ENCODE results near the gene PIAS2.
"Not testable (repeated sequence)": the region's sequence is repeated elsewhere in the genome, so short reads cannot be mapped to it uniquely, and the experiment has no call there.

Gene PIAS2

GRCh38 chr18:46843372-46843771 is 73.9 kb downstream of the PIAS2 start:
- H3K4me3 ChIP-seq (ENCODE audit: low read depth, low read length): no peak overlapping the region
- DNase-seq (ENCODE audit: low read depth): no peak

GRCh38 chr18:46842583-46842982 is 74.7 kb downstream of the PIAS2 start:
- H3K4me3 ChIP-seq (ENCODE audit: low read depth, low read length): no peak overlapping the region
- no peak for DNase-seq (ENCODE audit: low read depth)

- DNase-seq (ENCODE audit: low read depth): no peak
- no peak overlapping the region for H3K4me3 ChIP-seq (ENCODE audit: low read depth, low read length)
These were observed 83.4 kb downstream of the PIAS2 start for GRCh38 chr18:46833899-46834298.

GRCh38 chr18:46832849-46833248 is 84.5 kb downstream of the PIAS2 start:
- no peak for DNase-seq (ENCODE audit: low read depth)
- H3K4me3 ChIP-seq (ENCODE audit: low read depth, low read length): no peak overlapping the region

GRCh38 chr18:46832422-46832821 is 84.9 kb downstream of the PIAS2 start:
- not testable (repeated sequence) for DNase-seq (ENCODE audit: low read depth); H3K4me3 ChIP-seq (ENCODE audit: low read depth, low read length)

- no peak for DNase-seq (ENCODE audit: low read depth)
These were observed 85.9 kb downstream of the PIAS2 start for GRCh38 chr18:46831434-46831833.

DNA sequence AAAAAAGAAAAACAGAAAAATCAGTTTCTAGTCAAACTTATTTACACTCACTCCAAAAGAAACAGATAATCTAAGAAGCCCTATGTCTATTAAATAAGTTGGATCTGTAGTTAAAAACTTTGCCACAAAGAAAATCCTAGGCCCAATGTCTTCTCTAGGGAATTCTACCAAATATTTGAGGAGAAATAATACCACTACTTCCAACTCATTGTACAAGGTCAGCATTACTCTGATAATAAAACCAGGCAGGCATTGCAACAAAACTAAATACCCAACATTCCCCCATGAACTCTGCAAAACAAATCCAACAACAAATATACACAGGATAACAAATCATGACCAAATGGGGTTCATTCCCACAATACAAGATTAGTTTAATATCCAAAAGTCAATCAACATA is 86.7 kb downstream of the PIAS2 start:
- H3K4me3 ChIP-seq (ENCODE audit: low read depth, low read length): no peak overlapping the region
- DNase-seq (ENCODE audit: low read depth): no peak

More at GRCh38 chr18:46831434-46831833, 85.9 kb downstream of the PIAS2 start:
- H3K4me3 ChIP-seq (ENCODE audit: low read depth, low read length): no peak overlapping the region

DNA sequence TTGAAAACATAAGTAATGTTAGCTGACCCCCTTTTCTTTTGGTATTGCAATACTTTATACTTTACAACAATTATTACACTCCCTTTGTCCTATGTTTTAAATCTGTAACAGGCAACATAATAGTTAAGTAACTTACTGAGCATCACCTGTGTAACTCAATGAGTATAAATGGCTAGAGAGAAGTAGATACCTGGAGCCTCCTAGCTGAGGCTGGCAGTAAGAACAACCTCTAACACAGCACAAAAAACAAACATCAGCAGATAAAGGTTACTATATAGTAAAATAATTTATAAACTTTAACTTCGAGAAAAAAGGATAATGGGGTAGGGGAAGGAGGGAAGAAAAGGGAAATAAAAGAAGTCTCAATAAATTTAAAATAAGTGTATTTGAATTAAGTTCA is 87.4 kb downstream of the PIAS2 start:
- no peak for DNase-seq (ENCODE audit: low read depth)
- no peak overlapping the region for H3K4me3 ChIP-seq (ENCODE audit: low read depth, low read length)

DNA sequence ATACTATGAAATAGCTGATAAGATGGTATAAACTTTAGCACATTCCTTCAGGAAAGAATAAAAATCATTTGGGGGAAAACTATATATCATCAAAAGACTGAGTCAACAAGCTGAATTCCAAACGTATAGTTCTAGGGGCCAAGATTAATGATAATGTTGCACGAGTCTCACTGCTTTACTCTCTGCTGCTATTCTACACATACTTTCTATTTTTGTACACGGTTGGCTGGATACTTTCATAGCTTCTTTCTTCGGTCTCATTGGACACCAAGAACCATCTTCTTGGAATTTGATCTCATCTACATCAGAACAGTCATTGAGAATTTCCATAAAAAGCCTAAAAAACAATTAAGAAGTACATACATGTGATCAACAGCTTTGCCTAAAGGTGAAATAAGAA is 87.8 kb downstream of the PIAS2 start:
- H3K4me3 ChIP-seq (ENCODE audit: low read depth, low read length): no peak overlapping the region
- DNase-seq (ENCODE audit: low read depth): no peak

DNA sequence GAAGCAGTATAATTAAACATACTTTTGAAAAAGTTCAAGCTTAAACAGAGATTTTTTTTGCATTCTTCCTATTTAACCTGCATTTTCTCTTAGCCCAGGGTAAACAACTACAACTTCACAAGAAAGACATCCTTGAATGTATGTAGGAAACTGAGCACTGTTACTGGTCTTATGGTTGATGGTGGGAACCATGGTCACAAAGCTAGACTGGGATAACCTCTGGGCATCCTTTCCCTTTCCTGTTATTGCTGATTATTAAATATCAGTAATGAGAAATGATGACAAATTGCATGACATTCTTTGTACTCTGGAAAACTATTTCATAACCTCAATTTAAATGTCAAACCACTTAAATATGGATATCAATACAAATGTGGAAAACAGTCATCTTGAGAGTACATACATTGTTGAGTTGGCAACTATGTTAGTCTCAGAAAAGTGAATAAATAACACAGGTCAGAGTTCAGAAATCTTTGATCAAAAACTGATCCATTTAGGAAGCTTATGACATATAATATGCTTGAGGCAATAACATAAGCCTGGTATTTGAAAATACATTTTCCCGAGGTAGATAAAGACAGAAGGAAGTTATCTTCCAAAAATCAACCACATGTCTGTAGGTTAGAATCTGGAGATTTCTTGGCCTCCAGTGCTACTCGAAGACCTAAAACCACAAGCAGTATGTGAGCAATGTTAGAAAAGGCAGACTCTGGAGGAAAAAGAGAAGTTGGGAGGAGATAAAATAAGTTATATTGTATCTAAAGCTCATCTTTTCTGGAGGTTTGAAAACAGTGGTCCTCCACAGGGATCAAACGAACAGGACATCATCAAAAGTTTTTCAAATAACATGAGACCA is 95.2 kb downstream of the PIAS2 start:
- no peak for DNase-seq (ENCODE audit: low read depth)
- H3K4me3 ChIP-seq (ENCODE audit: low read depth, low read length): no peak overlapping the region

GRCh38 chr18:46820863-46821262 is 96.4 kb downstream of the PIAS2 start:
- no peak overlapping the region for H3K4me3 ChIP-seq (ENCODE audit: low read depth, low read length)
- DNase-seq (ENCODE audit: low read depth): no peak

DNA sequence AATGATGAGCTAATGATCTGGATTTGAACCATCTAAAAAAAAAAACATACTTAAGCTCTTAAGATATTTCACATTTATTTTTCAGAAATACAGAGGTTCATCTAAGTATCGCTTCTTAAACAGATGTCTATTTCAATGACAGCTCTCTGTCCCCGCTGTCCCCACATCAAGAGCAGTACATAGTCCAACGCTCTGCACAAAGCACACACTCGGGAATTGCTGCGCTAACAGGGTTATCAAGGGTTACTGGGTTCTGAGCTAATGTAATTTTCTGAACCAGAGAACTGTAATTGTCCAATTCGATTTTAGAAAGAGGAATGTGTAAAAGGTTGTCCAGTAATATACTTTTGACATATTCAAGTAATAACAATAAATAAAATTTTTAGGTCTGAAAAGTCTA is 101.6 kb downstream of the PIAS2 start:
- no peak for DNase-seq (ENCODE audit: low read depth)
- H3K4me3 ChIP-seq (ENCODE audit: low read depth, low read length): no peak overlapping the region

DNA sequence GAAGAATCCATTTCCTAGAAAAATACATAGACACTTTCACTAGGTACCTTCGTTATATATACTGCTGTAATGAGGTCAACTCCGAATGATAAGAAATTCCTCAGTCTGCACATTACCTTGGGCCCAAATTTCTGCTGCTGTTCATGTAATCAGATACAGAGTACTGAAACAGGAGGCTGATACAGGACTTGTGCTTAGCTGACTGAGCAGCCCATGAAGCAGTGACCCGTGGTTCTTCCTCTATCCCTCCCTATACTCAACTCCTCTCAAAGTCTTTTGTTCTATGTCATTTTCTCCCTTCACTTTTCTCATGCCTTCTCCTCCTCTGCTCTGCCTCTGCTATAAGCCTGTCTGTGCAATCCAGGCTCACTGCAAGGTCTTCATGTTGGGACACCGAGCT is 102.9 kb downstream of the PIAS2 start:
- no peak overlapping the region for H3K4me3 ChIP-seq (ENCODE audit: low read depth, low read length)
- no peak for DNase-seq (ENCODE audit: low read depth)

- no peak overlapping the region for H3K4me3 ChIP-seq (ENCODE audit: low read depth, low read length)
- no peak for DNase-seq (ENCODE audit: low read depth)
These were observed 105.0 kb downstream of the PIAS2 start for GRCh38 chr18:46812311-46812710.

GRCh38 chr18:46810481-46811000 is 106.8 kb downstream of the PIAS2 start:
- DNase-seq (ENCODE audit: low read depth): no peak

GRCh38 chr18:46809145-46809544 is 108.2 kb downstream of the PIAS2 start:
- H3K4me3 ChIP-seq (ENCODE audit: low read depth, low read length): no peak overlapping the region
- no peak for DNase-seq (ENCODE audit: low read depth)

More at GRCh38 chr18:46810481-46811000, 106.8 kb downstream of the PIAS2 start:
- no peak overlapping the region for H3K4me3 ChIP-seq (ENCODE audit: low read depth, low read length)

- DNase-seq (ENCODE audit: low read depth); H3K4me3 ChIP-seq (ENCODE audit: low read depth, low read length): not testable (repeated sequence)
These were observed 121.4 kb downstream of the PIAS2 start for GRCh38 chr18:46795945-46796344.

GRCh38 chr18:46794607-46795006 is 122.7 kb downstream of the PIAS2 start:
- no peak overlapping the region for H3K4me3 ChIP-seq (ENCODE audit: low read depth, low read length)
- DNase-seq (ENCODE audit: low read depth): no peak

DNA sequence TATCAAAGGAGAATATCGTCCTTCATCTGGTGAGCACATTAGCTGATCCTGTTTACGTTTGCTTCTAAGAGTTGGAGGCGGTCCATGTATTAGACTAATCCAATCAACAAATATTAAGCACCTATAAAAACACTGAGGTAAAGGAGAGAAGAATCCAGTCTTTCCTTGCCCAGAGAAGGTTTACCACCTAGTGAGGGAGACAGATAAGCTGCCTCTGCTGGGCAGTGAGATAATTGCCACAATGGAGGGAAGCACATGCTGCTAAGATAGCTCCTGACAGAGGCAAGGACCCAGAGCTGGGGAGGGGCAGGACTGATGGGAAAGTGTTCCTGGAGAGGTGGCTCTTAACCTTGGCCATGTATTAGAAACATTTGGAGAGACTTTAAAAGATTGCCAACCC is 123.7 kb downstream of the PIAS2 start:
- DNase-seq (ENCODE audit: low read depth): no peak
- H3K4me3 ChIP-seq (ENCODE audit: low read depth, low read length): no peak overlapping the region

GRCh38 chr18:46789088-46789487 is 128.2 kb downstream of the PIAS2 start:
- no peak for DNase-seq (ENCODE audit: low read depth)
- no peak overlapping the region for H3K4me3 ChIP-seq (ENCODE audit: low read depth, low read length)

GRCh38 chr18:46787674-46788073 is 129.6 kb downstream of the PIAS2 start:
- no peak for DNase-seq (ENCODE audit: low read depth)
- no peak overlapping the region for H3K4me3 ChIP-seq (ENCODE audit: low read depth, low read length)
